Stimulated activated CD4-positive, alpha-beta T cell treated with anti-CD3 and anti-CD28 coated beads, Interleukin-1b, Interleukin-23, amount 100 ng/mL, for 24 hours (primary cell): ENCODE measurements around the gene CLEC20A.

Experiments
- DNase-seq, 4 experiments: peaks; one replicate each; pipeline ENCODE4 v3.0.0-alpha.2; 2020; ENCODE audit warnings: low read depth in 4 of 4, low spot score in 1 of 4

CLEC20A gene

DNA sequence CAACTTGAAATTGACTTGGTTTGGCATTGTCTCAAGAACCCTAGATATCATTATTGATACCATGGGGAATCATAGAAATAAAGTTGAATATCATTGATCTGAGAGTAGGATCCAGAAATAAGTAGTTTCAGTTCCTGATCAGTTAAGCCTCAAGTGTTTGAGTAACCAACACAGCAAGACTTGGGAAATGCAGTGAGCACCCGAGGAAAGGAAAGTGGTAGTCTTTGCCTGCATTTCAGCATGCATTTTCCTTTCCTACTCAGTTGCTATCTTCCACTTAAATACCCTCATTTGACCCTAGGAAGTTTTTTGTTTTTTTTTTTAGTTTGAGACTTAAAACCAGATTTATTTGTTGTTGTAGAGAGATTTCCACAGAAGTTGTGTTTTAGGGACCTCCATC, 18.9 kb downstream of the CLEC20A start:
- no peak for DNase-seq

DNA sequence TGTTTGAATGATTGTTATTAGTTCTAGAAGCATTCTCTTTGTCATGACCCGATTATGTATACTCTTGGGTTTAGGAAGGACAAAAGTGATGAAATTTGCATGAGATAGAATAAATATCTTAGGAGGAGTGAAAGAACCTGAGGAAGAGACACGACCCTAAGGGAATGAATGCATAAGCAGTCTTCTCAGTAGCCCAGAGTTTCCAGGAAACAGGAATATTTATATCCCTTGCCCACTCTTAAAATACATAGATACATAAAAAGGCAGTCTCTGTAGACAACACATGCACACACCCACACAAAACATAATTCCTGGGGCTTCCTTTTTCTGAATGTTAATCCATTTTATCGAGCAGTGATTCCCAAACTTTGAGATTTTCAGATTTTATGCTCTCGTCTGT, 19.4 kb downstream of the CLEC20A start:
- no peak for DNase-seq

DNA sequence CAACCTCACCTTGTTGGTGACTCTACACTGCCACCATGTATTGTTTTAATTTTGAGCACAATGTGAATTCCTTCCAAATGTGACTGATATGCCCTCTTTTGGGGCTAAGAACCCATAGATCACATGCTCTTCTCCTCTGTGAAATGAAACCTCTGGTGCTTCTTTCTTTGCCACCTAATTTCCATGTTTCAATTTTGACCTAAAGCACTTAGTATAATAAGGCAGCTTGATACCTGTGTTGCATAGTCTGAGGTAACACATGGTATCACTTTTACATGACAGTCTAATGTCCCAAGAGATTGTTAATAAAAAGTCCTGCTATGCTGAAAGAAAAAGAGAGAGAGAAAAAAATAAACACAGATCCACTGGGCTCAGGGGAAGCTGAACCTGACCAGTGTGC, 24.2 kb downstream of the CLEC20A start:
- no peak for DNase-seq

DNA sequence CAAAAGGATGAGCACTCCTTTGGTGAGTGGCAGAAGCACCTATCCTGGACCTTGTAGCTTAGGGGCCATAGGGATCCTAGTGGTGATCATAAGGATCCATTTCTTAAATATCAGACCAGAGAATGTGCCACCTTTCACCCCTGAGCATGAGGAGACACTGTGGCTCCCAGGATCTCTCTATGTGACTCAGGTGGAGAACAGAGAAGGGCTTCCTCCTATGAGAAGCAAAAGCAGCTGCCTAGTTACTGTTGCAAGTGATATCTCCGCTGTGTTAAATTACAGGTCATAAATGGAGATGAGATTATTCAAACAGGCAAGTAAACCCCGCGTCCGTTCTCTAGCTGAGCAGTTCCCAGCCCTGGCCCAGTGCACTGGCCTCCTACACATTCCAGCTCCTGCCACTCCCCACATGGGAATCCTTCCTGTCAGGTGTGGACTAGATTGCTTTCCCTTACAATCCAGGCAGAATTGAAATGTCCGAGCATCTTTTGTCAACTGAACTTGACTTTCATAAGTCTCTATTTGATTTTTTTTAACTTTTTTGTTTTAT, 26.3 kb downstream of the CLEC20A start:
- no peak for DNase-seq

DNA sequence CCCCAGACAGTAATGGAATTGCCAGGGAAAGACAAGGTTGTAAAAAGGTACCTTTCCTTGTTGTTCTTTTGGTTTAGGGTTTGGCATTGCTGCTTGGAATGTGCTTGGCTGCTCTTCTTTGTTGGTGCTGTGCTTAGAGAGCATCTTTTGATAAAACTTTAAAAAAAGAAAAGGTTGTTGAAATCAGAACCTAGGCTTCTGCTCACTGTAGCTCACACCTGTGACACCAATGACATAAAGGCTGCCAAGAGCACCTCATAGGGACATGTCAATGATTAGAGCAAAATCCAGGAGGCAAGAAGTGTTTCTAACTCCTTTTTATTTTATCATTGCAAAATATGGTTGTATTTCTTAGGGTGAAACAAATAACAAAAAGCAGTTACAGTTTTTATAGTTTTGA, 28.9 kb downstream of the CLEC20A start:
- no peak for DNase-seq

DNA sequence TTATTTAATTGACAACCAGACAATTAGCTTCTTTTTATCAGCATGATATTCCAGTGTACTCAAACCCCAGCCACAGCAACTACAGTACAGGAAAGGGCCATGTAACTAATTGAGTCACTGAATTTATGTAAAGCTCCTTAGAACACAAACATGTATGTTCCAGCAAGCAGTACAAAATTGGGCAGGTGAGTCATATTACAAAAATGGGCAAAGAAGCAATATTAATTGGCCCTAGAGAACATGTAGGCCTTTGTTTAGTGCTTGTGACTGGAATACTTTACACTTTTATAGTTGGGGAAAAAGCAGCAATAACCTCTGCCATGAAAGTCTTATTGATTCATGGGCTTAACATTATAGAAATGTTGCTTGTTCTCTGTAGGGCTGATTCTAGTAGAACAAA, 31.8 kb downstream of the CLEC20A start:
- DNase-seq: no peak

DNA sequence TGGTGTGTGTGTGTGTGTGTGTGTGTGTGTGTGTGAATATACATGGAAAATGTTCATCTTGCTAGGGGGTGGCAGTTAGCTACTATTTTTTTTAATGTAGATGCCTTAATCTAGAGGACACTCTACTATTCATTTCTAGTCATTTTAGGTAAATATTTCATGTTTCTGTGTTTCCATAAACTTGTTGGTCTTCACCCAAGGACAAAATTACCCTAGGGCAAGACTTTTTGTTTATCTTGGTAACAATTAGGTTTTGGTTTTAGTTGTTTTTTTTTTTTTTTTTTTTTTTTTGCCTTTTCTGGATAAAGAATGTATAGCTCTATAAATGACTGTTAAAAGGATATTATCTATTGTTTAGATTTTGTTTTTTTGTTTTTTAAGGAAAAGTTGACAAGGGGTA, 32.2 kb downstream of the CLEC20A start:
- no peak for DNase-seq

DNA sequence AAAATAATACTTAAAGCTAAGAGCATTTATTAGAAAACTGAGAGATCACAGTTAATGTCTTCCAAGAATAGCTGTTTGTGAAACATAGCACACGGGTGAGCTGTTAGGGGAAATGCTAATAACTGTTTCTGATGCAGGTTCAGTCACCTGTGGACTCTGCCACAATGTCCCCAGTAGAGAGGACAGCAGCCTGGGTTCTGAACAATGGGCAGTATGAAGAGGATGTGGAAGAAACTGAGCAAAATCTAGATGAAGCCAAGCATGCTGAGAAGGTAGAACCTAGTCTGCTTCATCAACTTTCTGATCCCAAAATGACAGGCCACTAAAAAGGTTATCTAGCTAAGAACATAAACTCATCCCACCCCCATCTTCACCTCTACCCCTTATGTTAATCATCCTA, 32.6 kb downstream of the CLEC20A start:
- no peak for DNase-seq

DNA sequence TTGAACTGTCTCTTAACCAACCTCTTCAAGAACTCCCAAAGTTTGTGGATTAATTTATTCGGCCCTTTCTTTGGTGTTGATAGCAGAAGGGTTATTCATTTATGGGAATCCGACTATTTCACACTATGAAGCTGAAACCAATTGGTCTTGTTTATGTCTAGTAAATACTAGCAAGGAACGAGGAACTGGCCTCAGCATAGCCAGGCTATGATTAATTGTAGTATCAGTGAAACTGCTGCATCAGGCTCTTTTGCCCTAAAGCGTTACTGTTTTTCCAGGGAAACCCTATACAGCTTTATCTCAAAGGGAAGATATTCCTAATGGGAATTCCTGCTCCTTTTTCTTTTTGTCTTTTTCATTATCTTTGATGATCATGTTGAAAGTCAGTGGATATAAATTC, 35.1 kb downstream of the CLEC20A start:
- no peak for DNase-seq

DNA sequence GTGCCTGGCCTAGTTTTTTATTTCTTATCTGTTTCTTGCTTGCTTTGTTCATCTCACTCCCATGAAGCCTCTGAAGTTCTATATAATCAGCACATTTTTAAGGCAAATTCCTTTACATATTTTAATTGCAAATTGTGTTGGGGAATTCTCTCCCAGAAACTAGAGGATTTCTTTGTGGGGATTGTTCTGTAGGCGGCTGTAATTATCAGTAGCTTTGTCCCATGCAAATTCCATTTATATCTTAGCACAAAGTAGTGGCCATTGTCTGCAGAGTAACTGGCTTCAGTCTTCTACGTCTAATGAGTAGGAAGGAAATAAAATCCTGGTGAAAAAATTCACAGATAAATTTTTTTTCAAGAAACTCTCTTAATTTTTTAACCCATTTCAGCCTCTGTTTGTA, 35.7 kb downstream of the CLEC20A start:
- DNase-seq: no peak

DNA sequence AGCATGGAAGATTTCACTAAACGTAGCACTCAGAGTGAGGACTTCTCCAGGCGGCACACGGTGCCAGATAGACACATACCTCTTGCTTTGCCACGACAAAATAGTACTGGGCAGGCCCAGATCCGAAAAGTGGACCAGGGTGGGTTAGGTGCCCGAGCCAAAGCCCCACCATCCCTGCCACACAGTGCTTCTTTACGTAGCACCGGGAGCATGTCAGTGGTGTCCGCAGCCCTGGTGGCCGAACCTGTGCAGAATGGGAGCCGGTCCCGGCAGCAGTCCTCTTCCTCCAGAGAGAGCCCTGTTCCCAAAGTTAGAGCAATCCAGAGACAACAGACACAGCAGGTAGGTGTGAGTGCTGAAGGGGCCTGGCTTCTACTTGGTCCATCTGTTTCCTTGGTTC, 38.6 kb downstream of the CLEC20A start:
- no peak for DNase-seq

DNA sequence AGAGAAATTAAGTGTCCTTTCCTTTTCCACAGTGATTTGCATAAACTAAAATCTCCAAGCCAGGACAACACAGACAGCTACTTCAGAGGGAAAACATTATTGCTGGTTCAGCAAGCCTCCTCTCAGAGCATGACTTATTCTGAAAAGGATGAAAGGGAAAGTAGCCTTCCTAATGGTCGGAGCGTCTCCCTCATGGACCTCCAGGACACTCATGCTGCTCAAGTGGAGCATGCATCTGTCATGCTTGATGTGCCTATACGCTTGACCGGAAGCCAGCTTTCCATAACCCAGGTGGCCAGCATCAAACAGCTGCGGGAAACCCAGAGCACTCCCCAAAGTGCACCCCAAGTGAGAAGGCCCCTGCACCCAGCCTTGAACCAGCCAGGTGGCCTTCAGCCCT, 39.1 kb downstream of the CLEC20A start:
- DNase-seq: no peak

DNA sequence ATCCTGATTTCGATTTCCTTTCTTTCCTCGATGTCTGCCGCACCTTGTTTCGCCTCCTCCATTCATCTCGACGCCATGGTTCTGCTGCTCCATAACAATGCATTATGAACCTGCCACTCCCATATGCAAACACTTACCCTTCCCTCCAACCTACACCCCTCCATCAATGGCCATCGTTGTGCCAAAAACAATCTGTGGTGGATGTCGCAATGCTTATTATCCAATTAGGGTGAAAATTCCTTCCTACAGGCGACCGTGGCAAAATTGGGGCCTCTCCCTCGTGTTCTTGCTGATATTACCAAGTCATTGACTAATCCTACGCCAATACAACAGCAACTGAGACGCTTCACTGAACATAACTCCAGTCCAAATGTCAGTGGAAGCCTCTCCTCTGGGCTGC, 40.3 kb downstream of the CLEC20A start:
- no peak for DNase-seq

DNA sequence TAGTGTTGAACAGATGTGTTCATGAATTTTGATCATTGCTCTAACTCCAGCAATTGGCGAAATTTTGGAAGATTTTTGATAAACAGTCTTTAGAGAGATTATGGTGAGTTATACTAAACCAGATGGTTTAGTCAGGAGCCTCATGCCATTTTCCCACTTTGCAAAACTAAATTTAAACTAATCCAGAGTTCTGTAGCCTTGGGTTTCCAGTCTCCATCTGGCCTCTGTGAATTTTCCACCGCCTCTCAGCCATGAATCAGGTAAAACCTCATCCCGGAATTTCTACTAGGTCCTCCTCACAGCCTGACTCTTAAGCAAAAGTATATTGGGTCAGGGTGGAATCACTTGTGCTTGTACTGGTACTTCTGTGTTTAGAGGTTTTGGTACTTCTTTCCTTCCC, 44.8 kb downstream of the CLEC20A start:
- no peak for DNase-seq

DNA sequence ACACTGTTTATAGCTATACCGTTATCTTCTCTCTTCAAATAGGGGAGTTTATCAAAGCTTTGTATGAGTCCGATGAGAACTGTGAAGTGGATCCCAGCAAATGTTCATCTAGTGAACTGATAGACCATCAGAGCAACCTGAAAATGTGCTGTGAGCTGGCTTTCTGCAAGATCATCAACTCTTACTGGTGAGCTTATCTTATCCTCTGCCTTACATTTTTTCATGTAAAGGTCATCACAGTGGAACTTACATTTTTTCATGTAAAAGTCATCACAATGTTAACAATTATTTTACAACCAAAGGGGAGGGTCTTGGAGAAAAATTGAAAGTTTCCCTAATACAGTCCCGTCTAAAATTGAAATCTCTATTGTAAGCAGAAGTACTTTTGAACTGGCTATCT, 45.2 kb downstream of the CLEC20A start:
- no peak for DNase-seq

DNA sequence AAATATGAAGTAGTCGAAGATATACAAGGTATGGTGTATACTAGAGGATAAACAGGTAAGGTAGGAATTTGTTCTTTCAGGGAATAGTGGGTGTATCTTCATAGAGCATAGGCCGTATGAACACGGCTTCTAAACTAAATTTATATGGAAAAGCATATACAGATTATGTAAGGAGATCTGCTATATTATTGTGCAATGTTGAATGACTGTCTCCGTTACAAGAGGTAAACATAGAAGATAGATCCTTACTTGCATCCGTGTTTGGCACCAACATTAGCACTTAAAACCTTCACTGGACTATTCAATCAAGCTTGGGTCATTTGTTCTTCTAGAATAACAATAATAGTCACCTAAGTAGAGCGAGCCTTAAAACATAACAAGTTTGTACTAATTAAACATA, 45.9 kb downstream of the CLEC20A start:
- DNase-seq: no peak

DNA sequence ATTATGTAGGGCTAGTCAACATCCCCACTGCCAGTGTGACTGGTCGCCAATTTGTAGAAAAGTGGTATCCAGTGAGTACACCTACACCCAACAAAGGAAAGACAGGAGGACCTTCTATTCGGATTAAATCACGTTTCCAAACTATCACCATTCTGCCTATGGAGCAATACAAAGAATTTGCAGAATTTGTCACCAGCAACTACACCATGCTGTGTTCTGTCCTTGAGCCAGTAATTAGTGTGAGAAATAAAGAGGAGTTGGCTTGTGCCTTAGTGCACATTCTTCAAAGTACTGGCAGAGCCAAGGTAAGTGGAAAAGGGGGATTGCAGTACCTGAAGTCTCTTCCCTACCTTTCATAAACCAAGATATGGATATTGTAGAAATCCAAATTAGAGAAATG, 53.8 kb downstream of the CLEC20A start:
- DNase-seq: no peak

DNA sequence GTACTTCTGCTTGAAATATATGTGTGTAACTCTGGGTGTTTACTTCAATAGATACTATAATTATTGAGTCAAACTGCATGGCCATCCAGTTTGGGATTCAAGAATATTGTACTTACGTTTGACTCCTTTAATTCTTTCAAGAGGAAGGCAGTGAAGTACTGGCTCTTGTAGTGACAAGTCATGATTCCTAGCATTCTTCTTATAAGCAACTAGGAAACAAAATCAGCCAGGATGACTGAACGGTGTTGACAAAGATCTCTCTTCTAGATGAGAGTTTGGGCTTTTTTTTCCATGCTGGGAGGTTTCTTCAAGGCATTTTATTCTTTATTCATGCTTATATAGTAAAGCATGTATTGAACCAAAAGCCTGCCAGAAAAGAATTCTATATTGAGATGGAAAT, 58.3 kb downstream of the CLEC20A start:
- no peak for DNase-seq

DNA sequence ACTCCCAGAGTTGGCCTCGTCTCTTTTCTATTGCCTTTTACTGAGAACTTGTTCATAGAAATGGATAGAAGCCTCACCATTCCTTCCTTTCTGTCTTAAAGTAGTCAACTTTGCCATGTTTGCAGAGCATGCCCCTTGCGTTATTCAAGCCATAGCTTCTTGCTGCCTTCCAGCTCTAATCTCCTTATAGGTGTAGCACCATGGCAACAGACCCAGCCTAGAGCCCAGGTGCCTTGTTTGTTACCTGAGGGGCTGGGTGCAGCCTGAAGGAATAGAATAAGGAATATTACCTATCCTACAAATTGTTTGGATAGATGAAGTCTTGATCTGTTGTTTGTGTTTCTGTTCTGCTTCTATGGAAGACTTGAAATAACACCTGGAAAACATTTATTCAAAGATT, 59.9 kb downstream of the CLEC20A start:
- no peak for DNase-seq

DNA sequence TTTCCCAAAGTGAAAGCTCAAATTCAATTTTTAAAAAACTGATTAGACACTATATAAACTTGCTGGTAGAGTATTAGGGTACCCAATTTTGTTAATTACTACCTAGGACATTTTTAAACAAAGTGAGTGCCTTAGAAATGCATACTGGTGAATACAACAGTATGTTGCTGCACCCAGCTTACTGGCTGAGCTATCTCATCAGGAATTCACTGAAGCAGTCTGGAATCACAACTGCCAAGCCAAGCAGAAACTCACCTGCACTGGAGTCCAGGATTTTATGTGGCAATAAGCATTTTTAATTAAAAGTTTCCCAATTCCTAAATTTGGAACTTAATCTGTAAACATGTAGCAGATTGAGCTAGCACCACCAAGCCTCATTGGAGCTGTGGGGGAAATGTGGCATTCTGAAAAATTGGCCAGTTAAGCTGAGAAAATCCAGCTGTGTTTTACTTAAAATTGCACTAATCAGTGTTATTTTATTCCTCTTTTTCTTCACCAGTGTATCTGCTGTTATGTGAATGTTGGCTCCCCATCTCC, 61.8 kb downstream of the CLEC20A start:
- no peak for DNase-seq

DNA sequence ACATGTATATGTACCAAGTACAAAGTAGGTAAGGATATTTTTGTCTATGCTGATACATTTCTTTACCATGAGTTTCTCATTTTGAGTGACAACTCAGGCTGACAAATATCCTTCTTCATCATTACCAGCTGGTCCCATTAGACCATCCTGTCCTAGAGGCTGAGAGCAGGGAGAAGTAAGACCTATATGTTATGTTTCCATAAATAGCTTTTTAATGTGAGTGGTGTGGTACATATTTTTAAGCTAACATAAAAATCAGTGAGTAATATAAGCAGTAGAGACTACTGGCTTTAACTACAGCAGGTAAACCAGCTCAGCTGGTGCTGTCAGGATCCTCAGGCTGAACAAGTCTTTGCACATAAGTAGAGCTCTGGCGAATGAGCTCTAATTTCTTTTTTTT, 62.4 kb downstream of the CLEC20A start:
- DNase-seq: no peak
